ENCODE data around the gene LOC128125822.
"Not testable (repeated sequence)": the region's sequence is repeated elsewhere in the genome, so short reads cannot be mapped to it uniquely, and the experiment has no call there.

The LOC128125822 gene

DNA sequence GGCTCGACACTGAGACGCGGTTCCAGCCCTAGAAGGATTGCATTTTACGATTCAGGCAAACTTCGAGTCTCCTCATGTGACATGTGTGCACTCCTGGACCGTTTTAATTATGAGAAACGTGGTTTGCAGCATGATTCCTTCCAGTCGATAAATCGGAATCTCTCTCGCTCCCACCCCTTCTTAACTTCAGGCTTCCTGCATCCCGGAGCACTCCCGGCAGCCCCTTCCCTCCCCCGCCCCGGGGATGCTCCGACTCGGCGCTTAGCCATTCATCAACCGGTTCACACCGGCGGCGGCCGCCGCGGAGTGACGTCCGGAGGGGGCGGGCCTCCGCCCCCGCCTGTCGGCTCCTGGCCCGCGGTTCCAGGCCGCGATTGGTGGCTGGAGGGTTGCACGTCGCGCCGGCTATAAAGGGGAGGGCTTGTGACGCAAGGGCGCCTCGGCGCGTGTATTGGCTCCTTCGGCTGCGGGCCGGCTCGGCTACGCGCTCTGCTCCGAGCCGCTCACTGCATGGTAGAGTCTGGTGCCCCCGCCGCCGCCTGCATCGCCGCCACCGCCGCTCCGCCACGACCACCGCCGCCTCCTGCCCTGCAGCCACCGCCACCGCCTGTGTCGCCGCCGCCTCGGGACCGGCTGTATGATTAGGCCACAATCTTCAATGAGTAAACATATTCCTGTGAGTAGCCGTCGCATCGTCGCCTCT, at the start of gene LOC128125822, which contains the start of gene PTP4A1:
Gene LOC128125822, plus strand, starts transcription at position 437 of the 703 bp plus-strand sequence.
Gene PTP4A1, plus strand, starts transcription at position 437 of the 703 bp plus-strand sequence. CDS start 4,401 bp downstream, outside the sequence.
- Histone ChIP-seq H3K27me3 (ENCODE audit: control insufficient read depth, insufficient read depth, low read length) (no peaks in the 10 kb centered on the region), H3K9ac (ENCODE audit: low read length) (peak within 1 kb of the TSS; percentile 96), H3K9me3 (ENCODE audit: control insufficient read depth, low read length) (no peaks in the 10 kb centered on the region), H3K4me3 (ENCODE audit: low read length) (peak within 1 kb of the TSS; percentile 75), H3K4me1 (ENCODE audit: control insufficient read depth, insufficient read depth, low read length) (peaks cover 12% of the 10 kb centered on the region), H3K36me3 (ENCODE audit: control insufficient read depth, insufficient read depth, low read length) (peaks cover under 1% of the 10 kb centered on the region)

DNA sequence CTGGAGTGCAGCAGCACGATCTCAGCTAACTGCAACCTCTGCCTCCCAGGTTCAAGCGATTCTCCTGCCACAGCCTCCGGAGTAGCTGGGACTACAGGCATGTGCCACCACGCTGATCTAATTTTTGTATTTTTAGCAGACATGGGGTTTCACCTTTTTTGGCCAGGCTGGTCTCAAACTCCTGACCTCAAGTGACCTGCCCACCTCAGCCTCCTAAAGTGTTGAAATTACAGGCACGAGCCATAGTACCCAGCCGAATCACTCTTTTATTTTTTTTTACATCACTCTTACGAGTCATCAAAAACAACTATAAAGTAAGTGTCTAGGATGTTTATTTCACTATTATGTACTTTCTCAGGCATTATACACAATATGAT, 49.4 kb upstream of the LOC128125822 start:
- H3K4me3 ChIP-seq (ENCODE audit: low read length); H3K27me3 ChIP-seq (ENCODE audit: control insufficient read depth, insufficient read depth, low read length); H3K36me3 ChIP-seq (ENCODE audit: control insufficient read depth, insufficient read depth, low read length); H3K9me3 ChIP-seq (ENCODE audit: control insufficient read depth, low read length); H3K9ac ChIP-seq (ENCODE audit: low read length): not testable (repeated sequence)
- H3K4me1 ChIP-seq (ENCODE audit: control insufficient read depth, insufficient read depth, low read length): peaks cover 19% of the 10 kb centered on the region

DNA sequence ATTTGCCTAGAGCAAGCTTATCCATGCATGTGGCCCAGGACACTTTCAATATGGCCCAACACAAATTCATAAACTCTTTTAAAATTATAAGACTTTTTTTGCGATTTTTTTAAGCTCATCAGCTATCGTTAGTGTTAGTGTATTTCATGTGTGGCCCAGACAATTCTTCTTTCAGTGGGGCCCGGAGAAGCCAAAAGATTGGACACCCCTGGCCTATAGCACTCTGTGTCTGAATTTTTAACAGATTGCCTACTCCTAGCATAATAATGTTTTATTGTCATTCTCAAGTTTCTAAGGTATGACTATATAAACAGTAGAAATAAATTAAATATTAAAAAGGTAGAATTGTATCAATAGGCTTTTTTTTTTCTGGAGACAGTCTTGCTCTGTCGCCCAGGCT, 48.6 kb upstream of the LOC128125822 start:
- Histone ChIP-seq H3K4me1 (ENCODE audit: control insufficient read depth, insufficient read depth, low read length) (peaks cover 25% of the 10 kb centered on the region), H3K36me3 (ENCODE audit: control insufficient read depth, insufficient read depth, low read length) (no peaks in the 10 kb centered on the region), H3K4me3 (ENCODE audit: low read length) (no peak overlapping the region), H3K27me3 (ENCODE audit: control insufficient read depth, insufficient read depth, low read length) (no peaks in the 10 kb centered on the region), H3K9ac (ENCODE audit: low read length) (no peak overlapping the region), H3K9me3 (ENCODE audit: control insufficient read depth, low read length) (no peaks in the 10 kb centered on the region)

DNA sequence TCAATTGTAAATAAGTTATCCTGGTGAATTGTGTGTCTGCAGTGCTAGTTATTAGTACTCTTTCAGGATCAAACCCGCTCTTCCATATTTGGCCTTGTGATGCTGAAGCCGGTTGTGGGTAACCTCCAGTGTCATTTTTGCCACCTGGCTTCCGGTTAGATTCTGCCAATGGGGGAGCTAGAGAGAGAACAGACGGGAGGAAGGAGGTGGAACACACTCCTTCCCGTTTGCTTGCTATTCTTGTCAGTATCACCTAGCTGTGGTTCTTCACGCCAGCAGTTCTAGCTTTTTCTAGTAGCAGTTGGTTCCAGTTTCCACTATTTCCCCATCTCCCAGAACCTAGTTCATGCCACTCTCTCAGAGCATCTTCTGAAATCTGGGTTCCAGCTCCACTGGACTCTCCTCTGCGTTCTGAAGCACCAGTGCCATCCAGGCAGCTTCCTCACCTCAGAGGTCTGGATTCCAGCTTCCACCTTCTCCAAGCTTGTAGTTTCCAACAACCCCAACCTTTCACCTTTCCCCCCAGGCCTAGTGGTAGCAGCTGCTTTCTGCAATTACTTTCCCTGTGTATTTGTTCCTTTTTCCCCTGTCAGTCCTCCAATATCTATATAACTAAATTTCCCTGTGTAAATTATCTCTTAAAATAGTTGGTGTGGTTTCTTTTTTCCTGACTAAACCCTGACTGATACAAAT, 46.9 kb upstream of the LOC128125822 start:
- H3K27me3 ChIP-seq (ENCODE audit: control insufficient read depth, insufficient read depth, low read length): no peaks in the 10 kb centered on the region
- H3K9me3 ChIP-seq (ENCODE audit: control insufficient read depth, low read length): no peaks in the 10 kb centered on the region
- no peak overlapping the region for H3K4me3 ChIP-seq (ENCODE audit: low read length)
- no peaks in the 10 kb centered on the region for H3K36me3 ChIP-seq (ENCODE audit: control insufficient read depth, insufficient read depth, low read length)
- H3K4me1 ChIP-seq (ENCODE audit: control insufficient read depth, insufficient read depth, low read length): peaks cover 29% of the 10 kb centered on the region
- H3K9ac ChIP-seq (ENCODE audit: low read length): no peak overlapping the region

DNA sequence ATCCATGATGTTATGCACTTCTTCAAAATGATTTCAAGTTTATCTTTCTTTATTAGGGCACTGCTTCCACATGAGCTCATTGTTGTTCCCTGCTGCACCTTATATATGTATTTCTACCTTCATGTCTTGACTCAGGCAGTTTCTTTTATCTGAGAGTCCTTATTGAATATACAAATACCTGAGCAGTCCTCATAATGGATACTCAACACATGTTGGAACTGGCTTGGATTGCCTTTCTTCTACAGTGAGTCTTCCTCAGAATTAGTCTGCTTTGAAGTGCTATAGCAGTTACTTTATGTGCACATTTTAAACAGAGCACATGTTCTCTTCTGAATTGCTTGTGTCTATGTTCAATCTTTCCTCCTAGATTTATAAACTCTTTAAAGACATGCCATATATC, 45.3 kb upstream of the LOC128125822 start:
- no peak overlapping the region for H3K4me3 ChIP-seq (ENCODE audit: low read length)
- no peaks in the 10 kb centered on the region for H3K27me3 ChIP-seq (ENCODE audit: control insufficient read depth, insufficient read depth, low read length)
- H3K4me1 ChIP-seq (ENCODE audit: control insufficient read depth, insufficient read depth, low read length): peaks cover 29% of the 10 kb centered on the region
- H3K36me3 ChIP-seq (ENCODE audit: control insufficient read depth, insufficient read depth, low read length): no peaks in the 10 kb centered on the region
- no peak overlapping the region for H3K9ac ChIP-seq (ENCODE audit: low read length)
- H3K9me3 ChIP-seq (ENCODE audit: control insufficient read depth, low read length): no peaks in the 10 kb centered on the region

DNA sequence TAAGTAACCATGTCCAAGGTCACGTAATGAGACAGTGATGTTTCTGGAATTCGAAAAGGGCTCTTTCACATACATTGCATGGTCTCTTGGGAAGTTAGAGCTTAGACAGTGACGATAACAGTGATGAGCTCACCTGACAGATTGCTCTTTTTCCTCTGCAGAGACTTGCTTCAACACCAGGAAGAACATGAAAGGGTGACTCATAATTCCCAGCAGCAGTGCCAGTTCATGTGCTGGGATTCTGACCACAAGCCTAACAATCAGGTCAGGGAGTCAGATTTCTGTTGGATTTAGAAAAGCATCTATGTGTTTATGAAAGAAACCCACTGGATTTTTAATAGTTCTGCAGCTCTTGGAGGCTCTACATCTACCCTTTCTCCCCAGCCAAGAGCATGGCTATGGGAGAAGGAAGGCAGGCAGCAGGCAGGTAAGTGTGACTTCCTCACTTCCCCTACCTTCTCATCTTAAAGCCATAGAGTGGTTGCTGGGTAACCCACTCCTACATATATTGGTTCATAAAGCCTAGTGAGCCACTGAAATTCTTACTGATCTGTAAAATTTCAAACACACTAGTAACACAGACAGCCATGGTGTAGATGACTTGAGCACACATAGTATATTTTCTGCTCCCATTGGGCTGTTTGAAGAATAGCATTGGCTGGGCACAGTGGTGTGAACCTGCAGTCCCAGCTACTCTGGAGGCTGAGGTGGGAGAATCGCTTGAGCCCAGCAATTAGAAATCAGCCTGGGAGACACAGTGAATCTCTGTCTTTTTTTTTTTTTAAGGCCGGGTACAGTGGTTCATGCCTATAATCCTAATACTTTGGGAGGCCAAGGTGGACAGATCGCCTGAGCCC, 44.4 kb upstream of the LOC128125822 start:
- Histone ChIP-seq H3K36me3 (ENCODE audit: control insufficient read depth, insufficient read depth, low read length) (no peaks in the 10 kb centered on the region), H3K27me3 (ENCODE audit: control insufficient read depth, insufficient read depth, low read length) (no peaks in the 10 kb centered on the region), H3K9ac (ENCODE audit: low read length) (no peak overlapping the region), H3K9me3 (ENCODE audit: control insufficient read depth, low read length) (no peaks in the 10 kb centered on the region), H3K4me3 (ENCODE audit: low read length) (no peak overlapping the region), H3K4me1 (ENCODE audit: control insufficient read depth, insufficient read depth, low read length) (peaks cover 22% of the 10 kb centered on the region)

DNA sequence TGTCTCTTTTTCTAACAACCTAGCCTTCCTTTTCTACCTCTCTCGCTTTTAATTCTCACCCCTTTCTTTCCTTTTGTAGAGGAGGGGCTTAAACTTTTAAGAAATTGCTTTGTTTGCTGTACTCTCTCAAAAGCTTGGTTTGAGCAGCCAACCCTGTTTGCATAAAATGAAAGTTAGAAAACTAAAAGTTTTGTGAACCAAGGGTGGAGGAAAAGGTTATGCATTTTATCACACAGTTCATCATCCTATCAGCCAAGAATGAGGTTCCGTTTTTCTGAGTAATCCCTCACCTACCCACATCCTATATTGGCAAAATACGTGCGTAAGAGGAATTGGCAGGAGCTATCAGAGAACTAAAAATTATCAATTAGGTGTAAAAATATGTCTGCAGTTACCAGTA, 42.8 kb upstream of the LOC128125822 start:
- Histone ChIP-seq H3K9me3 (ENCODE audit: control insufficient read depth, low read length) (no peaks in the 10 kb centered on the region), H3K27me3 (ENCODE audit: control insufficient read depth, insufficient read depth, low read length) (no peaks in the 10 kb centered on the region), H3K36me3 (ENCODE audit: control insufficient read depth, insufficient read depth, low read length) (no peaks in the 10 kb centered on the region), H3K4me3 (ENCODE audit: low read length) (no peak overlapping the region), H3K9ac (ENCODE audit: low read length) (no peak overlapping the region), H3K4me1 (ENCODE audit: control insufficient read depth, insufficient read depth, low read length) (peaks cover 21% of the 10 kb centered on the region)

DNA sequence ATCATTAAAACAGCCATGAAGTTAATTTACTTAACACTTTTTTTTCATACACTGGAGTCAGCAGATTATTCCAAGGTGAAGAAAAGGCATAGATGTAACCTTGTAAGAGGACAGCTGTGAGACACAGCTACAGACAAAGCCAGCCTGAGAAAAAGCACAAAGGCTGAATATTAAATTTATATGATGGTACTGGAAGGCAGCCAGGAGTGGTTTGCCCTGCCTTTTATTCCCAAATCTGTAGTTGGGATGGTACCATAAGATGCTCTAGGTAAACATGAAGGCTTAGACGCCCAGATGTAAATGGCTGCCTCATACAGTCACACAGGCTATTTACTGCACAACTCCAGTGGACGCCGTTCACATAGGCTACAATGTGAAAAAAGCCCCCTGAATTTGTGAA, 42.1 kb upstream of the LOC128125822 start:
- no peaks in the 10 kb centered on the region for H3K27me3 ChIP-seq (ENCODE audit: control insufficient read depth, insufficient read depth, low read length)
- no peak overlapping the region for H3K9ac ChIP-seq (ENCODE audit: low read length)
- H3K4me3 ChIP-seq (ENCODE audit: low read length): no peak overlapping the region
- H3K4me1 ChIP-seq (ENCODE audit: control insufficient read depth, insufficient read depth, low read length): peaks cover 21% of the 10 kb centered on the region
- H3K9me3 ChIP-seq (ENCODE audit: control insufficient read depth, low read length): no peaks in the 10 kb centered on the region
- H3K36me3 ChIP-seq (ENCODE audit: control insufficient read depth, insufficient read depth, low read length): no peaks in the 10 kb centered on the region

DNA sequence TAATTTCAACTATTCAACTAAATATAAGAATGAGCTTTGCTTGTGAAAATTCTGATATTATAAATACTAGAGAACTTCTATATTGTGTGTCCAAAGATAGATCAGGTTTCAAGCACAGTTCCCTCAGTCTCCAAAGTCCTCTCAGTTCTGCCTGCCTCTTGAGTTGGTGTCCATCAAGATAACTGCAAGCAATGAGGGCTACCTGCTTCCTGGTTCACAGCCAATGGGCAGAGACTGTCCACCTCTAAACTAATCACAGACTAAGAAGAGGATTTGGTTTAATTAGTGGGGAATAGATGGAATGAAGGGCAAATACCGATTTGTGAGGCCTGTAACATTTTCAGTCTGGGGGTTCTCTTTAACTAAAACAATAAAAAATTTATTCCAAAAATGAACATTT, 41.3 kb upstream of the LOC128125822 start:
- Histone ChIP-seq H3K27me3 (ENCODE audit: control insufficient read depth, insufficient read depth, low read length) (no peaks in the 10 kb centered on the region), H3K4me1 (ENCODE audit: control insufficient read depth, insufficient read depth, low read length) (peaks cover 21% of the 10 kb centered on the region), H3K4me3 (ENCODE audit: low read length) (no peak overlapping the region), H3K9ac (ENCODE audit: low read length) (no peak overlapping the region), H3K36me3 (ENCODE audit: control insufficient read depth, insufficient read depth, low read length) (no peaks in the 10 kb centered on the region), H3K9me3 (ENCODE audit: control insufficient read depth, low read length) (no peaks in the 10 kb centered on the region)

DNA sequence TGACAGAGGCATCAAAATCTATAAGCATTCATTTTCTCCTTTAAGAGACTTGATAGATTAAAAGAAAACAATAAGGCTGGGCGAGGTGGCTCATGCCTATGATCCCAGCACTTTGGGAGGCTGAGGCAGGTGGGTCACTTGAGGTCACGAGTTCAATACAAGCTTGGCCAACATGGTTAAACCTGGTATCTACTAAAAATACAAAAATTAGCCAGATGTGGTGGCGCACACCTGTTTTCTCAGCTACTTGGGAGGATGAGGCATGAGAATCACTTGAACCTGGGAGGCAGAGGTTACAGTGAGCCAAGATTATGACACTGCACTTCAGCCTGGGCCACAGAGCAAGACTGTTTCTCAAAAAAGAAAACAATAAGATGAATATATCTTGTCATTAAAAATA, 39.3 kb upstream of the LOC128125822 start:
- Histone ChIP-seq H3K4me1 (ENCODE audit: control insufficient read depth, insufficient read depth, low read length) (peaks cover 9% of the 10 kb centered on the region), H3K9me3 (ENCODE audit: control insufficient read depth, low read length) (no peaks in the 10 kb centered on the region), H3K4me3 (ENCODE audit: low read length) (no peak overlapping the region), H3K27me3 (ENCODE audit: control insufficient read depth, insufficient read depth, low read length) (no peaks in the 10 kb centered on the region), H3K9ac (ENCODE audit: low read length) (no peak overlapping the region), H3K36me3 (ENCODE audit: control insufficient read depth, insufficient read depth, low read length) (no peaks in the 10 kb centered on the region)

DNA sequence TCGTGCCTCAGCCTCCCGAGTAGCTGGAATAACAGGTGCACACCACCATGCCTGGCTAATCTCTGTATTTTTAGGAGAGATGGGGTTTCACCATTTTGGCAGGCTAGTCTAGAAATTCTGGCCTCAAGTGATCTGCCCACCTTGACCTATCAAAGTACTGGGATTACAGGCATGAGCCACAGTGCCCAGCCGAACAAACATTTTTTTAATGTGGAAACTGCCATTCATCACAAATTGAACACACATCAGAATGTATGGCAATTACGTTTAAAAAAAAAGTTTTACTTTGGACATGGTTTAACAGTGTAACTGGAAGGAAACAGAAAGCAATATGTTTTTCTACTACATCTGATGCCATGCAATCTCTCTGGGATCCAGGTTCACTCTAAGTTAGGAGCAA, 38.3 kb upstream of the LOC128125822 start:
- no peak overlapping the region for H3K4me3 ChIP-seq (ENCODE audit: low read length)
- peaks cover 4% of the 10 kb centered on the region for H3K4me1 ChIP-seq (ENCODE audit: control insufficient read depth, insufficient read depth, low read length)
- no peak overlapping the region for H3K9ac ChIP-seq (ENCODE audit: low read length)
- H3K9me3 ChIP-seq (ENCODE audit: control insufficient read depth, low read length): no peaks in the 10 kb centered on the region
- no peaks in the 10 kb centered on the region for H3K27me3 ChIP-seq (ENCODE audit: control insufficient read depth, insufficient read depth, low read length)
- no peaks in the 10 kb centered on the region for H3K36me3 ChIP-seq (ENCODE audit: control insufficient read depth, insufficient read depth, low read length)

Measured in mucosa of stomach (tissue), 1 donor.